HepG2 (cell line): ENCODE measurements around the gene NATD1. TPM values are rescaled to one million over a fixed set of nuclear protein-coding genes. Genes with fewer than 3 reads are reported as not detected.

Experiments
- CEBPZ ChIP-seq: IDR thresholded peaks from 2 replicates; pipeline ENCODE4 v1.6.1; 2012; ENCODE audit warnings: low read length, improper control_type of control experiment
- ELF4 ChIP-seq: sonication (generic); formaldehyde crosslinking; IDR thresholded peaks from 2 replicates; pipeline ENCODE4 v1.5.0; 2020; ENCODE audit warnings: missing genetic modification reagents, mild to moderate bottlenecking, moderate library complexity, borderline replicate concordance
- ESRRA ChIP-seq: sonication (generic); formaldehyde crosslinking; IDR thresholded peaks from 2 replicates; pipeline ENCODE4 v1.5.1; 2020; ENCODE audit warnings: mild to moderate bottlenecking, low read depth, missing genetic modification reagents
- FOXK1 ChIP-seq: sonication (generic); formaldehyde crosslinking; IDR thresholded peaks from 2 replicates; pipeline ENCODE4 v1.4.0; 2020; ENCODE audit warnings: low read depth, missing genetic modification reagents, borderline replicate concordance
- IKZF5 ChIP-seq: IDR thresholded peaks from 2 replicates; pipeline ENCODE4 v1.6.1; 2018; ENCODE audit warnings: missing genetic modification reagents, mild to moderate bottlenecking, missing compliant biosample characterization
- KAT7 ChIP-seq: IDR thresholded peaks from 2 replicates; pipeline ENCODE4 v1.6.1; 2018; ENCODE audit warnings: borderline replicate concordance, missing compliant biosample characterization
- MAFK ChIP-seq, 2 experiments: IDR thresholded peaks in 1 of 2; conservative IDR thresholded peaks in 1 of 2; 2 replicates each; pipeline ENCODE4 v1.6.1; 2011; ENCODE audit warnings: improper control_type of control experiment in 2 of 2, low read length in 2 of 2
- NFAT5 ChIP-seq: sonication (generic); formaldehyde crosslinking; IDR thresholded peaks from 2 replicates; pipeline ENCODE4 v1.4.0; 2020; ENCODE audit warnings: missing genetic modification reagents
- NFYC ChIP-seq: IDR thresholded peaks from 2 replicates; pipeline ENCODE4 v1.6.1; 2016; ENCODE audit warnings: missing genetic modification reagents, missing compliant biosample characterization
- RAD51 ChIP-seq: fragments of 450-650 bp; IDR thresholded peaks from 2 replicates; pipeline ENCODE4 v1.6.1; 2016; ENCODE audit warnings: borderline replicate concordance
- SIN3A ChIP-seq: IDR thresholded peaks from 2 replicates; pipeline ENCODE4 v1.6.1; 2011; ENCODE audit warnings: low read depth, mild to moderate bottlenecking, control low read depth, low read length, borderline replicate concordance
- SMAD9 ChIP-seq: sonication (generic); formaldehyde crosslinking; IDR thresholded peaks from 2 replicates; pipeline ENCODE4 v1.5.1; 2020; ENCODE audit warnings: mild to moderate bottlenecking, missing genetic modification reagents
- TCF12 ChIP-seq, 2 experiments: fragments of 450-650 bp in 1 of 2; sonication (generic) in 1 of 2; formaldehyde crosslinking in 1 of 2; IDR thresholded peaks; 2 replicates each; pipeline versions ENCODE4 v1.6.1 to v1.8.0; 2017 to 2022; ENCODE audit warnings: antibody characterized with exemption in 1 of 2, mild to moderate bottlenecking in 1 of 2, missing genetic modification reagents in 1 of 2, moderate library complexity in 1 of 2
- TCF7 ChIP-seq: sonication (generic); IDR thresholded peaks from 2 replicates; pipeline ENCODE4 v1.6.1; 2016; ENCODE audit warnings: antibody characterized with exemption, low read depth
- ZNF225 ChIP-seq: sonication (generic); formaldehyde crosslinking; IDR thresholded peaks from 2 replicates; pipeline ENCODE4 v1.4.0; 2020; ENCODE audit warnings: mild to moderate bottlenecking, missing genetic modification reagents
- ZNF274 ChIP-seq: sonication (generic); formaldehyde crosslinking; IDR thresholded peaks from 2 replicates; pipeline ENCODE4 v1.5.1; 2020; ENCODE audit warnings: mild to moderate bottlenecking, missing genetic modification reagents
- ZNF296 ChIP-seq: sonication (generic); formaldehyde crosslinking; conservative IDR thresholded peaks from 2 replicates; pipeline ENCODE4 v1.5.0; 2020; ENCODE audit warnings: mild to moderate bottlenecking, missing genetic modification reagents
- ZNF781 ChIP-seq: sonication (generic); formaldehyde crosslinking; IDR thresholded peaks from 2 replicates; pipeline ENCODE4 v1.5.1; 2020; ENCODE audit warnings: borderline replicate concordance, mild to moderate bottlenecking, missing genetic modification reagents; ENCODE audit errors: not compliant biosample characterization
- ZSCAN22 ChIP-seq: sonication (generic); formaldehyde crosslinking; IDR thresholded peaks from 2 replicates; pipeline ENCODE4 v1.4.0; 2020; ENCODE audit warnings: mild to moderate bottlenecking, missing genetic modification reagents
- polyA plus RNA-seq, 8 experiments: library from polyadenylated mRNA; depleted of rRNA in 3 of 8; stranded (reverse) in 7 of 8; unstranded in 1 of 8; fragments of >200 nt; fragmentation: Illumina TruSeq in 4 of 8; extraction: Trizol in 4 of 8; gene quantifications; 2 replicates each; pipeline versions ENCODE4 v1.2.1 to v1.2.3, GENCODE V29; 2011 to 2016; ENCODE audit warnings: low read depth in 4 of 8, missing spikeins in 1 of 8, mixed read lengths in 1 of 8; ENCODE audit not compliant: insufficient read depth in 1 of 8
- total RNA-seq, 5 experiments: library from RNA; depleted of rRNA; stranded (reverse); fragments of >200 nt; fragmentation: Illumina TruSeq; extraction: Trizol; gene quantifications; 2 replicates each; pipeline ENCODE4 v1.2.3, GENCODE V29; 2016; ENCODE audit warnings: low read depth in 1 of 5

NATD1 gene
- total and polyA plus RNA-seq, 2 of the 13 experiments (the other 11 are each of a cell fraction or from before 2014, with no cell fraction given): 0.31 to 2.3 TPM

GRCh38 chr17:21252796-21253645 is at the start of gene NATD1 (continued):
- TF ChIP-seq IKZF5 (CRISPR knock-in tag) (no peak), ELF4 (CRISPR knock-in tag) (no peak), ZNF781 (CRISPR knock-in tag) (no peak), FOXK1 (CRISPR knock-in tag) (peak; percentile 78), ZNF274 (no peak), ZNF296 (CRISPR knock-in tag) (no peak), TCF7 (peak; percentile 71; the same call in 1 of the 2 replicates), NFYC (CRISPR knock-in tag) (peak; percentile 75), SIN3A (0 out of 2 replicates have a peak, but pooled peaks have one; percentile 36), ESRRA (CRISPR knock-in tag) (no peak), SMAD9 (CRISPR knock-in tag) (no peak), RAD51 (no peak), KAT7 (CRISPR knock-in tag) (no peak), TCF12 (IDR thresholded peaks at IDR 0.05) (no peak), TCF12 (CRISPR knock-in tag; IDR thresholded peaks at IDR 0.05) (no peak), CEBPZ (no peak), ZNF225 (no peak), NFAT5 (CRISPR knock-in tag) (no peak), MAFK (conservative IDR thresholded peaks at IDR 0.05 in 1 of 2, IDR thresholded peaks at IDR 0.05 in 1 of 2; ENCODE audit: low read length in 2 of 2) (no peak), ZSCAN22 (no peak)
